Activated gamma-delta T cell (primary cell): Measurements from ENCODE around the gene STAT5B.
"Not testable (repeated sequence)": the region's sequence is repeated elsewhere in the genome, so short reads cannot be mapped to it uniquely, and the experiment has no call there.

ENCODE experiments used
- DNase-seq: peaks from one replicate; lab custom pipeline; 2025; lab: John Stamatoyannopoulos, UW

STAT5B gene

GRCh38 chr17:42268236-42268635 is 8.0 kb downstream of the STAT5B start:
- no peak for DNase-seq

DNA sequence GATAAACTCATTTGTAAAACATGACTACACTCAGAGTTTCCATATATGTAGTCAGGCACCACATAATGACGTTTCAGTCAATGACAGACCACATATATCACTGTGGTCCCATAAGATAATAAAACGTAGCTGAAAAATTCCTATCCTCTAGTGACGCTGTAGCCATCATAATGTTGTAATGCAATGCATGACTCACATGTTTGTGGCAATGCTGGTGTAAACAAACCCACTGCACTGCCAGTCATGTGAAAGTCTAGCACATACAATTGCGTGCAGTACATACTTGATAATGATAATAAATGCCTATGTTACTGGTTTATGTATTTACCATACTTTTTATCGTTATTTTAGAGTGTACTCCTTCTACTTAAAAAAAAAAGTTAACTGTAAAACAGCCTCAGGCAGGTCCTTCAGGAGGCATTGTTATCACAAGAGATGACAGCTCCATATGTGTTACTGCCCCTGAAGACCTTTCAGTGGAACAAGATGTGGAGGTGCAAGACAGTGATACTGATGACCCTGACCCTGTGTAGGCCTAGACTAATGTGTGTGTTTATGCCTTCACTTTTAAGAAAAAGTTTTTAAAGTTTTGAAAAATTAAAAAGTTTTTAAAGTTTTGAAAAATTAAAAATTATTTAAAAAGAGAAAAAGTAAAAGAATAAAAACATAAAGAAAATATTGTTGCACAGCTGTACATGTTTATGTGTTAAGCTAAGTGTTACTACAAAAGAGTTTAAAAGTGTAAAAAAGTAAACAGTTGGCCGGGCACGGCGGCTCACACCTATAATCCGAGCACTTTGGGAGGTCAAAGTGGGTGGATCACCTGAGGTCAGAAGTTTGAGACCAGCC is 9.0 kb downstream of the STAT5B start:
- no peak for DNase-seq

DNA sequence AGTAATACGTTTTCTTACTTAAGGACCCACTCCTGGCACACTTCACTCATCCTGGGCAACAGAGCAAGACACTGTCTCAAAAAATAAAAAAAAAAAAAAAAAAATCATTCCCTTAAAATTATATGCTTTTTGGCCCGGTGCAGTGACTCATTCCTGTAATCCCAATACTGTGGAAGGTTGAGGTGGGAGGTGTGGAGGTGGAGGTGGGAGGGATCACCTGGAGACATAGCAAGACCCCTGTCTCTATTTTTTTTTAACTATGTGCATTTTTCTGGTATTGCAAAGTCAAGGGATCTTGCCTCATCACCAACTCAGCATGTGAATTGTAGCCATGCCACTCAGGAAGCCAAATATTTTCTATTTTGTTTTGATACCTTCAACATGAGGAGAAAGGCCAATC is 9.7 kb downstream of the STAT5B start:
- no peak for DNase-seq

GRCh38 chr17:42264366-42264765 is 11.8 kb downstream of the STAT5B start:
- DNase-seq: not testable (repeated sequence)

DNA sequence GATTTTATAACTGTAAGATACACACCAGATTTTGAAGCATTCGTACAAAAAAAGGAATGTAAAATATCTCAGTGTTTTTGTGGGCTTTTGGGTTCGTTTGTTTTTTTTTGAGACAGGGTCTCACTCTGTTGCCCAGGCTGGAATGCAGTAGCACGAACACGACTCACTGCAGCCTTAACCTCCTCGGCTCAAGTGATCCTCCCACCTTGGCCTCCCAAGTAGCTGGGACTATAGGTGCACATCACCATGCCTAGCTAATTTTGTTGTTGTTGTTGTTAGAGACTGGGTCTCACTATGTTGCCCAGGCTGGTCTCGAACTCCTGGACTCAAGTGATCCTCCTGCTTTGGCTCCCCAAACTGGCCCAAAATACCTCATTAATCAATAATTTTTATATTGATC is 15.9 kb downstream of the STAT5B start:
- no peak for DNase-seq

GRCh38 chr17:42255445-42255844 is 20.7 kb downstream of the STAT5B start:
- DNase-seq: no peak

DNA sequence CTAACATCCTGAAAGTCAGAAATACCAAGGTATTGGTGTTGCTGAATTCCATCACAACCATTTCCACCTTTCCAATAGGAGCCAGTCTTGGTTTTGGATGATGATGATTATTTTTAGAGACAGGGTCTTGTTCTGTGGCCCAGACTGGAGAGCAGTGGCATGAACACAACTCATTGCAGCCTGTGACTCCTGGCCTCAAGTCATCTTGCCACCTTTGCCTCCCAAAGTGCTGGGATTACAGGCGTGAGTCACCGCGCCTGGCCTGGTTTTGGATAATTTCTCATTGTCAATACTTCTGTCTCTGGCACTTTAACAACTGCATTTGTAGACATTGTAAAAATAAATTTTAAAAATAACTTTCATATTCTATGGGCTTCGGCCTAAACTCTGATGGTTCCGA is 22.6 kb downstream of the STAT5B start:
- DNase-seq: no peak

DNA sequence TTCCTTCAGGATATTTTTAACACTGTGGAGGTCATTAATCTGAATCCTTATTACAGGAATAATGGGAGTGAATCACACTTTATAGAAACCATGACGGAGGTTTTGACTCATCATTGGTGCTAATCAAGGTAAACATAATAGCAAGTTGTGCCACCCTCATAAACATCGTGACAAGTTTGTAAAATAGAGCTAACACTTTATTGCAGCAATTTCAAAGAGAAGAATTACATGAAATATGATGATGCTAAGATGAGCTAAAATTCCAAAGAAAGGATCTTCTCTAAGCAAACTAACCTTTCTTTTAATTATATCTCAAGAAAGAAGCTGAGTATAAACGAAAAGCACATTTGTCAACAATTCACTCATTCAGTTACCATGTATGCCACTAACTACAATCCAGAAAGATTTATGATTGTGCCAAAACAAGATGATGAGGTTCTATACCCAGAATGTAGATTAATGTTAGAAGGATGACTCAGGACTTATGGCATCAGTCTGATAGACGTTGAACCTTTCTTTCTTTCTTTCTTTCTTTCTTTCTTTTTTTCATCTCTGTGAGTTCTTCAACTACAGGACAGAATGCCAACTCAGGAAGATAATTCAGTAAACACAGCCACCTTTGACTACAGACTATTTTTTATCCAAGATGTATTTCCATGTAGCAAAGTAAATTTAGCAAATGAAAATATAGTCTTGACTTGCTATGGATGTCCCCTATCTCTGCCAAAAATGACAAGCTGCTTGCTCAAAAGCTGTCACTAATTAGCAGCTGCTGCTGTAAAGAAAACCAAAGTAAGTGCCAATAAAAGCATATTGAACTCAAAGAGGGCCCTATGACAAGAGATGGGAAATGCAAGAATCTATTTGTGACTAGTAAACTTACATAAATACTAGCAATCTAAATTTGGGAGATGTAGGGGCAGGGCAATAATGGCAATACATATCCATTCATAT is 23.3 kb downstream of the STAT5B start:
- no peak for DNase-seq

- DNase-seq: no peak
These were observed 25.1 kb downstream of the STAT5B start for GRCh38 chr17:42251115-42251514.

DNA sequence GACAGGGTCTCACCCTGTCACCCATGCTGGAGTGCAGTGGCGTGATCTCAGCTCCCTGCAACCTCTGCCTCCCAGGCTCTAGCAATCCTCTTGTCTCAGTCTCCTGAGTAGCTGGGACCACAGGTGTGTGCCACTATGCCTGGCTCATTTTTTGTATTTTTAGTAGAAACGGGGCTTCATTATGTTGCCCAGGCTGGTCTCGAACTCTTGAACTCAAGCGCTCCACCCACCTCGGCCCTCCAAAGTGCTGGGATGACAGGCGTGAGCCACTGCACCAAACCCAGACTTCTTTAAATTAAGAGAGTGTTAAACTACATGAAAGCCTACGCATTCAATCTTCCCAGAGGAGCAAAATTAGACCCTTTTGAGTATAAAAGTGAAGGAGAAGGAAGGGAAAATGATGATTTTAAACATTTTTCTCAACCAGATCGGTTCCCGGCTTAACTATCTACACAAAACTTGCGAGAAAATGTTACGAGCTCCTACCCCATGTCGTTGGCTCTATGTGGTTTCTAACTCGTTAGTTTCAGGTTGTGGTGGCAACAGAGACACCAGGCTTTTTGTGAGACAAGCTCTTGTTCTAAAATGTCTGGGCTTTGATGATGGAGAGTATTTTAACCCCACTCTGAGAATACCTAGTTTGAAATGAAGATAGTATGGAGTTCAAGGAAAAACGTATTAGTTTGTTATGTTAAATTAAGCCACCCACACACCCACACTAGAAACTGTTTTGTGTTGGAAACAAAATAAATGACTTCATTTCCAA is 26.3 kb downstream of the STAT5B start:
- DNase-seq: no peak

- no peak for DNase-seq
These were observed 27.6 kb downstream of the STAT5B start for GRCh38 chr17:42248351-42249179.

- DNase-seq: no peak
These were observed 28.5 kb downstream of the STAT5B start for GRCh38 chr17:42247734-42248133.

GRCh38 chr17:42246515-42246914 is 29.7 kb downstream of the STAT5B start:
- no peak for DNase-seq

GRCh38 chr17:42245183-42245582 is 31.0 kb downstream of the STAT5B start:
- not testable (repeated sequence) for DNase-seq

- DNase-seq: not testable (repeated sequence)
These were observed 32.1 kb downstream of the STAT5B start for GRCh38 chr17:42244116-42244515.

DNA sequence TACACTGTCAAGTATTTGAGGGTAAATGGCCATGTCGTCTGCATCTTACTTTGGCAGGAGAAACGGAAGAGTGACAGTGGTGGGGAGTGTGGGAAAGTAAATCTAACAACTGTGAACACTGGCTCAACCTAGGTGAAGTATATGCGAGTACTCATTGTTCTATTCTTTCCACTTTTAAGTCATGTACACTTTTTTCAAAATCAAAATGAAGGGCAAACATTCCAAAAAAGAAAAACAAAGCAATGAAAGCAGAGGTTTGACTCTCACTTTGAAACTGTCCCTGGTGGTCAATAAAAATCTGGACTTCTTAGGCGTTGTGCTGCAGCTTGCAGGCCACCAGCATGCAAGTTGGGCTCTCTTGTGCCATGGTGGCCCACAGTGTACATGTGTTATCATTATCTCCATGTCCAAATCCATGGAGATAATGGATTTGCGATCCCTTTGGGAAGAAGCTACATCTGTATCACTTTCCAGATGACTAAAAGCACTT is 32.7 kb downstream of the STAT5B start:
- no peak for DNase-seq

GRCh38 chr17:42241871-42242270 is 34.3 kb downstream of the STAT5B start:
- no peak for DNase-seq

DNA sequence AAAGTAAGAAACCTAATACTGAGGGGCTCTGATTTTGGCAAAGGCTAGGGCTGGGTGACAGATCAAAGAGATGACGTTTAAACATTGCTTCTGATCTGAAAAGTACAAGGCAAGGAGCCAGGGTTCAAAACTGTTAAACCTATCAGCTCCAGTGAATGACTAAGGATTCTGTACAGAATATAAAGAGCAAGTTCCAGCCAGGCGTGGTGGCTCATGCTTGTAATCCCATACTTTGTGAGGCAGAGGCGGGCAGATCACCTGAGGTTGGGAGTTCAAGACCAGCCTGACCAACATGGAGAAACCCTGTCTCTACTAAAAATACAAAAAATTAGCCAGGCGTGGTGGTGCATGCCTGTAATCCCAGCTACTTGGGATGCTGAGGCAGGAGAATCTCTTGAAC is 35.3 kb downstream of the STAT5B start:
- not testable (repeated sequence) for DNase-seq

- no peak for DNase-seq
These were observed 36.0 kb downstream of the STAT5B start for GRCh38 chr17:42240201-42240600.

DNA sequence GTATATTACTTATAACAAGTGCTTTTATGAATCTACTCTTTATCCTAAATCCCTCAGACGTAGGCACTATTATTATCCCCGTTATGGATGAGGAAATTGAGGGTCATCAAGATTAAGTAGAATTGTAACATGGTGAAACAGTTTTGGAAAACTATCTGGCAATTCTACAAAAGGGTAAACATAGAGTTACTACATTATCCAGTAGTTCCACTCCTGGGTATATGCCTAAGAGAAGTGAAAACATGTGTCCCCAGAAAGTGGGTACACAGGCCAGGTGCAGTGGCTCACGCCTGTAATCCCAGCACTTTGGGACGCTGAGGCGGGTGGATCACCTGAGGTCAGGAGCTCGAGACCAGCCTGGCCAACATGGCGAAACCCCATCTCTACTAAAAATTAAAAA is 36.6 kb downstream of the STAT5B start:
- not testable (repeated sequence) for DNase-seq

GRCh38 chr17:42236760-42237159 is 39.4 kb downstream of the STAT5B start:
- no peak for DNase-seq
